K562 (cell line): ENCODE measurements around the gene EDEM2. TPM values are rescaled to one million over a fixed set of nuclear protein-coding genes. Genes with fewer than 3 reads are reported as not detected.

ENCODE experiments used
- ARID4B ChIP-seq: sonication (generic); formaldehyde crosslinking; IDR thresholded peaks from 2 replicates; pipeline ENCODE4 v1.8.0; 2022; ENCODE audit warnings: mild to moderate bottlenecking, missing genetic modification reagents
- ATF4 ChIP-seq: fragments of 450-650 bp; formaldehyde crosslinking; IDR thresholded peaks from 2 replicates; pipeline ENCODE4 v1.4.0; 2022; ENCODE audit warnings: mild to moderate bottlenecking, moderate library complexity
- FOXA3 ChIP-seq, 2 experiments: fragments of 450-650 bp in 1 of 2; sonication (generic) in 1 of 2; formaldehyde crosslinking; IDR thresholded peaks in 1 of 2; conservative IDR thresholded peaks in 1 of 2; 2 replicates each; pipeline versions ENCODE4 v1.4.0 to v1.8.0; 2020 to 2022; ENCODE audit warnings: mild to moderate bottlenecking in 2 of 2, missing genetic modification reagents in 1 of 2
- HOXB6 ChIP-seq: fragments of 250-450 bp; sonication (Bioruptor Pico); IDR thresholded peaks from 2 replicates; pipeline ENCODE4 v1.5.1; 2022; ENCODE audit warnings: mild to moderate bottlenecking, borderline replicate concordance
- KLF10 ChIP-seq: fragments of 250-450 bp; sonication (Bioruptor Pico); IDR thresholded peaks from 2 replicates; pipeline ENCODE4 v1.6.1; 2021; ENCODE audit warnings: matching md5 sums
- MEF2D ChIP-seq: conservative IDR thresholded peaks from 2 replicates; pipeline ENCODE4 v1.6.1; 2016; ENCODE audit warnings: low read depth, missing genetic modification characterization, missing compliant biosample characterization
- PML ChIP-seq: IDR thresholded peaks from 2 replicates; pipeline ENCODE4 v1.6.1; 2012; ENCODE audit warnings: low read length, inconsistent platforms
- POLR2AphosphoS2 ChIP-seq: IDR thresholded peaks from 2 replicates; pipeline ENCODE4 v1.6.1; 2012; ENCODE audit warnings: low read length, improper control_type of control experiment
- SAFB ChIP-seq: fragments of 200-400 bp; formaldehyde crosslinking; IDR thresholded peaks from 2 replicates; pipeline ENCODE4 v1.6.1; 2017; ENCODE audit warnings: low read depth, low read length, borderline replicate concordance
- TSHZ1 ChIP-seq: fragments of 250-450 bp; sonication (Bioruptor Pico); IDR thresholded peaks from 2 replicates; pipeline ENCODE4 v1.4.0; 2020; ENCODE audit warnings: mild to moderate bottlenecking, moderate library complexity
- ZBTB12 ChIP-seq: fragments of 250-450 bp; sonication (Bioruptor Pico); IDR thresholded peaks from 2 replicates; pipeline ENCODE4 v1.4.0; 2020
- ZNF212 ChIP-seq: fragments of 450-650 bp; formaldehyde crosslinking; IDR thresholded peaks from 2 replicates; pipeline ENCODE4 v1.4.0; 2020; ENCODE audit warnings: mild to moderate bottlenecking
- polyA plus RNA-seq, 8 experiments: library from polyadenylated mRNA; depleted of rRNA in 4 of 8; stranded (reverse) in 5 of 8; unstranded in 3 of 8; fragments of >200 nt; fragmentation: Nextera tagmentation in 2 of 8; fragmentation: Illumina TruSeq in 1 of 8; extraction: Ambion mirVana in 2 of 8; extraction: Trizol in 1 of 8; gene quantifications; 2 replicates each; pipeline versions ENCODE4 v1.2.1 to v1.2.3, GENCODE V29; 2011 to 2014; ENCODE audit warnings: inconsistent platforms in 1 of 8, missing spikeins in 1 of 8
- total RNA-seq, 7 experiments: library from RNA; depleted of rRNA in 6 of 7; stranded (reverse); fragments of >200 nt in 6 of 7; fragmentation: Illumina TruSeq in 2 of 7; extraction: Trizol in 2 of 7; gene quantifications; 2 replicates each; pipeline versions ENCODE4 v1.2.1 to v1.2.3, GENCODE V29; 2011 to 2021; ENCODE audit warnings: low replicate concordance in 1 of 7

The EDEM2 gene
- total and polyA plus RNA-seq, 9 of the 15 experiments (the other 6 are each of a cell fraction or from before 2014, with no cell fraction given), result 6.9 to 11.0 (median 9.7) TPM

- TF ChIP-seq ATF4 (CRISPR knock-in tag), result no peak
- TF ChIP-seq FOXA3 (CRISPR knock-in tag; conservative IDR thresholded peaks at IDR 0.05 in 1 of 2, IDR thresholded peaks at IDR 0.05 in 1 of 2), result peak in 1 of 2 experiments; percentile 46; a peak in 1 of 4 replicates
- TF ChIP-seq ARID4B (CRISPR knock-in tag), result peak; percentile 60; the same call in 1 of the 2 replicates
- TF ChIP-seq TSHZ1 (CRISPR knock-in tag), result no peak
- no peak for TF ChIP-seq MEF2D (tag)
- no peak for TF ChIP-seq SAFB
- TF ChIP-seq ZBTB12 (CRISPR knock-in tag), result no peak
- TF ChIP-seq PML, result no peak
- no peak for TF ChIP-seq POLR2AphosphoS2
- TF ChIP-seq KLF10 (CRISPR knock-in tag), result no peak
- TF ChIP-seq ZNF212 (CRISPR knock-in tag), result no peak
- no peak for TF ChIP-seq HOXB6 (CRISPR knock-in tag)
These were observed 727 bp downstream of the EDEM2 start (continued) for GRCh38 chr20:35146299-35146919.
